Neutrophil (primary cell): ENCODE results near the gene ADAMTS6.

Experiments
- H3K27ac ChIP-seq: fragments of 200-600 bp; sonication (generic); 2 replicates; pipeline ENCODE4 v1.5.1; 2016; ENCODE audit warnings: mild to moderate bottlenecking, moderate library complexity
- H3K27me3 ChIP-seq: fragments of 200-600 bp; sonication (generic); 2 replicates; pipeline ENCODE4 v1.6.0; 2016; ENCODE audit warnings: mild to moderate bottlenecking
- H3K36me3 ChIP-seq: fragments of 200-600 bp; sonication (generic); 2 replicates; pipeline ENCODE4 v1.5.1; 2017
- H3K4me1 ChIP-seq, 2 experiments: fragments of 200-600 bp in 1 of 2; sonication (generic) in 1 of 2; 1 replicate in 1 of 2; 2 replicates in 1 of 2; pipeline versions ENCODE4 v1.5.1 to v1.6.1; 2013 to 2016; ENCODE audit warnings: low read depth in 1 of 2, low read length in 1 of 2, mild to moderate bottlenecking in 1 of 2, moderate library complexity in 1 of 2; ENCODE audit not compliant: control insufficient read depth in 1 of 2, insufficient read depth in 1 of 2
- H3K4me3 ChIP-seq, 2 experiments: fragments of 200-600 bp in 1 of 2; sonication (generic) in 1 of 2; 1 replicate in 1 of 2; 2 replicates in 1 of 2; pipeline ENCODE4 v1.5.1; 2013 to 2016; ENCODE audit warnings: low read depth in 1 of 2, low read length in 1 of 2, mild to moderate bottlenecking in 1 of 2, moderate library complexity in 1 of 2
- H3K9me3 ChIP-seq: fragments of 200-600 bp; sonication (generic); 2 replicates; pipeline ENCODE4 v1.5.1; 2016
- TF ChIP-seq, protein P1 (sequence below): fragments of 200-600 bp; sonication (generic); IDR thresholded peaks from 2 replicates; pipeline ENCODE4 v1.5.1; 2016; ENCODE audit warnings: antibody characterized with exemption

Gene ADAMTS6

DNA sequence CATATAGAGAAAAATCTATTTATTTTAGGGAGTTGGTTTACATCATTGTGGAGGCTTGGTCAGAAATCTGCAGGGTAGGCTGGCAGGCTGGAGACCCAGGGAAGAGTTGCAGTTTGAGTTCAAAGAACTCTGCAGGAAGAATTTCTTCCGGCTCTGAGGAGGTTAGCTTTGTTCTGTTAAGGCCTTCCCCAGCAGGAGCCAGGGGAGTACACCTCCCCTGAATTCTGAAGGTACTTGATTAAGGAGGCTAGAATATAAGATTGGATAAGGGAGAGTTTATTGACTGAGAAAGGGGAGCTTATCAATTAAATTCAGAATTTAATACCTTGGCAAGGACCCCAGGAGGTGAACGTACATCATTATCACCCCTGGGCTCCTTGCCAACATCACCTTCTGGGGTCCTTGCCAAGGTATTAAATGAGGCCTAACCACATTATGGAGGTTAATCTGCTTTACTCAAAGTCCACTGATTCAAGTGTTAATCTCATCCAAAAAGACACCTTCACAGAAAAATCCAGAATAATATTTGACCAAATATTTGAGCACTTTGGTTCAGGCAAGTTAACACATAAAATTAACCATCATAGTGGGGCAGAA is 361.3 kb downstream of the ADAMTS6 start:
- Histone ChIP-seq H3K36me3 (no peaks in the 10 kb centered on the region), H3K4me1 (no peaks in the 10 kb centered on the region), H3K9me3 (no peaks in the 10 kb centered on the region), H3K27ac (no peak overlapping the region), H3K27me3 (no peaks in the 10 kb centered on the region), H3K4me3 (no peak overlapping the region)
- TF ChIP-seq, protein P1, sequence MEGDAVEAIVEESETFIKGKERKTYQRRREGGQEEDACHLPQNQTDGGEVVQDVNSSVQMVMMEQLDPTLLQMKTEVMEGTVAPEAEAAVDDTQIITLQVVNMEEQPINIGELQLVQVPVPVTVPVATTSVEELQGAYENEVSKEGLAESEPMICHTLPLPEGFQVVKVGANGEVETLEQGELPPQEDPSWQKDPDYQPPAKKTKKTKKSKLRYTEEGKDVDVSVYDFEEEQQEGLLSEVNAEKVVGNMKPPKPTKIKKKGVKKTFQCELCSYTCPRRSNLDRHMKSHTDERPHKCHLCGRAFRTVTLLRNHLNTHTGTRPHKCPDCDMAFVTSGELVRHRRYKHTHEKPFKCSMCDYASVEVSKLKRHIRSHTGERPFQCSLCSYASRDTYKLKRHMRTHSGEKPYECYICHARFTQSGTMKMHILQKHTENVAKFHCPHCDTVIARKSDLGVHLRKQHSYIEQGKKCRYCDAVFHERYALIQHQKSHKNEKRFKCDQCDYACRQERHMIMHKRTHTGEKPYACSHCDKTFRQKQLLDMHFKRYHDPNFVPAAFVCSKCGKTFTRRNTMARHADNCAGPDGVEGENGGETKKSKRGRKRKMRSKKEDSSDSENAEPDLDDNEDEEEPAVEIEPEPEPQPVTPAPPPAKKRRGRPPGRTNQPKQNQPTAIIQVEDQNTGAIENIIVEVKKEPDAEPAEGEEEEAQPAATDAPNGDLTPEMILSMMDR: no peak

DNA sequence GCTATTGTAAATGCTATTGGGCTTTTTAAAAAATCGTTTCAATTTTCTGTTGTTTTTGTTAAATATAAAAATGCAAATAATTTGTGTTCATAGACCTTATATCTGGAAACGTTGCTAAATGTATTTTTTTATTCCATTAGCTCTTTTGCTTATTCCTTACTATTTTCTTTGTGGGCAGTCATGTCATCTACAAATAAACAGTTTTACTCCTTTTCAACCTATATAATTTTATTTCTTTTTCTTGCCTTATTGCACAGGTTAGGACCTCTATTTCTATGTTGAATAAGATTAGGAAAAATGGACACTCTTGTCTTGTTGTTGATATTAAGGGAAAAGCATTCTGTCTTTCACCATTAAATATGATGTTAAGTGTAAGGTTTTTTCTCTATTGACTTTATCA is 364.2 kb downstream of the ADAMTS6 start:
- H3K4me1 ChIP-seq: no peaks in the 10 kb centered on the region
- H3K9me3 ChIP-seq: no peaks in the 10 kb centered on the region
- TF ChIP-seq, protein P1: no peak
- H3K36me3 ChIP-seq: no peaks in the 10 kb centered on the region
- H3K27ac ChIP-seq: no peak overlapping the region
- H3K27me3 ChIP-seq: no peaks in the 10 kb centered on the region
- H3K4me3 ChIP-seq: no peak overlapping the region

DNA sequence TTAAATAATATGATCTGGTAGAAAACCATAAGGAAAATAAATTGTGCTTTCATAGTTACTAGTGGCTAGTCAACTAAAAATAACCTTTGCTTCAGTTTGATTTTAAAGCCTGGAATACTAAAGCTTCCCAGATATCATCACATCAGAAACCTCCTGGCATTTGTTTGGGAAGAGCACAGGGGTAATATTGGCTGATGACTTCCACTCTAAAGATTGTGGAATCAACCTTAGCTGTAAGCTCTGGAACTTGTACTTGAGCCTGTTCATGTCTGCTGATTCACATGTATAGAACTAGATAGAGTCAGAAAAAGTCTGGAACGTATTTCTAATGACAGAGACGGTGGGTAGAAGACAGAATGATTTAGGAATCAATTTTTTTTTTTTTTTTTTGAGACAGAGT is 367.9 kb downstream of the ADAMTS6 start:
- TF ChIP-seq, protein P1: no peak
- Histone ChIP-seq H3K4me3 (no peak overlapping the region), H3K27ac (no peak overlapping the region), H3K27me3 (no peaks in the 10 kb centered on the region), H3K9me3 (no peaks in the 10 kb centered on the region), H3K36me3 (no peaks in the 10 kb centered on the region), H3K4me1 (no peaks in the 10 kb centered on the region)

DNA sequence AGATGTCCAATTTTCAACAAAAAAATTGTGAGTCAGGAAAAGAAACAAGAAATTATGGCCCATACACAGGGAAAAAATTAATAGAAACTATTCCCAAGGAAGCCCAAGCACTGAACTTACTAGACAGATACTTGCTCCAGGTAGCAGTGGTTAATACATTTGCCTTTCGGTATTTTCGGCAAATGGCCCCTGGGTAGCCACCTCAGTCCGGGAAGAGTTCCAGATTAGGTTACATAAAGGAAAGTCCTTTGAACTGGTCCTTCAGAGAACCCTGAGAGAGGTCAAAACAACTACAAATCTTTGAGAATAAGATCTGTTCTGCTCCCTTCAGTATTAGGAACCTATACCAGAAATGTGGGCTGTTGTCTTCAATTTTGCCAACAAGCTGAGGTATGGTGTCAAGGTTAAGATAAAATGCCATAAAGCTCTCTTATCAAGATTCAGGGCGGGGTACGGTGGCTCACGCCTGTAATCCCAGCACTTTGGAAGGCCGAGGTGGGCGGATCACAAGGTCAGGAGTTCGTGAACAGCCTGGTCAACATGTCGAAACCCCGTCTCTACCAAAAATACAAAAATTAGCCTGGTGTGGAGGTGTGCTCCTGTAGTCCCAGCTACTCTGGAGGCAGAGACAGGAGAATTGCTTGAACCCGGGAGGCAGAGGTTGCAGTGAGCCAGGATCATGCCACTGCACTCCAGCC is 369.6 kb downstream of the ADAMTS6 start:
- no peak overlapping the region for H3K4me3 ChIP-seq
- H3K36me3 ChIP-seq: no peaks in the 10 kb centered on the region
- no peak overlapping the region for H3K27ac ChIP-seq
- no peaks in the 10 kb centered on the region for H3K4me1 ChIP-seq
- no peaks in the 10 kb centered on the region for H3K9me3 ChIP-seq
- TF ChIP-seq, protein P1: no peak
- H3K27me3 ChIP-seq: no peaks in the 10 kb centered on the region

DNA sequence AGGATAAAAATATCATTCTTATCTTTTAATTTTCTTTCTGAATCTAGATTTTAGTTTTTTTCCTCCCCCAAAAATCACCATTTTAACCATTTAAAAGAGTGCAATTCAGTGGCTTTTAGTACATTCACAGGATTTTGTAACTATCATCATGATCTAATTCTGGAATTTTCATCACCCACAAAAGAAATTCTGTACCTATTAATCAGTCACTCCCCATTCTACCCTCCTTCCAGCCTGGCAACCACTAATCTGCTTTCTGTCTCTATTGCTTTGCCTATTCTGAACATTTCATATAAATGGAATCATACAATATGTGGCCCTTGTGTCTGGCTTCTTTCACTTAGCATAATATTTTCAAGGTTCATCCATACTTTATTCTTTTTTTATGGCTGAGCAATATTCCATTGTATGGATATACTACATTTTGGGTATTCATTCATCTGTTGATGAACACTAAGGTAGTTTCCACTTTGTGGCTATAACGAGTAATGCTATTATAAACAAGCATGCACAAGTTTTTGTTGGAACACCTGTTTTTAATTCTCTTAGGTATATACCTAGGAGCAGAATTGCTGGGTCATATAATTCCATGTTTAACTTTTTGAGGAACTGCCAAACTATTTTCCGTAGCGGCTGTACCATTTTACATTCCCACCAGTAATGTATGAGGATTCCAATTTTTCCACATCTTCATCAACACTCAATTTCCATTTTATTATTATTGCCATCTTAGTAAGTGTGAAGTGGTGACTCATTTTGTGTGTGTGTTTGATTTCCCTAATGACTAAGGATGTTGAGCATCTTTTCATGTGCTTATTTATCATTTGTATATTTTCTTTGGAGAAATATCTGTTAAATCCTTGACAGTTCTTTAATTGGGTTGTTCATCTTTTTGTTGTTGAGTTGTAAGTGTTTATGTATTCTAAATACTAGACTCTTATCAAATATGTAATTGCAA is 372.7 kb downstream of the ADAMTS6 start:
- no peak overlapping the region for H3K4me3 ChIP-seq
- H3K27me3 ChIP-seq: peaks cover 10% of the 10 kb centered on the region
- TF ChIP-seq, protein P1: no peak
- no peaks in the 10 kb centered on the region for H3K4me1 ChIP-seq
- H3K27ac ChIP-seq: no peak overlapping the region
- no peaks in the 10 kb centered on the region for H3K9me3 ChIP-seq
- H3K36me3 ChIP-seq: no peaks in the 10 kb centered on the region
